Measurements from ENCODE around the gene COPA.
"Not testable (repeated sequence)": the region's sequence is repeated elsewhere in the genome, so short reads cannot be mapped to it uniquely, and the experiment has no call there.

The COPA gene

GRCh38 chr1:160325252-160325651 lies 17.8 kb downstream of the COPA start:
- DNase-seq (ENCODE audit: low spot score), result no peak

GRCh38 chr1:160322831-160323230 lies 20.2 kb downstream of the COPA start:
- no peak for DNase-seq (ENCODE audit: low spot score)

- no peak for DNase-seq (ENCODE audit: low spot score)
Measured at GRCh38 chr1:160315359-160315758, 27.7 kb downstream of the COPA start.

- DNase-seq (ENCODE audit: low spot score), result no peak
Measured at GRCh38 chr1:160309571-160309970, 33.5 kb downstream of the COPA start.

- no peak for DNase-seq (ENCODE audit: low spot score)
Measured at GRCh38 chr1:160309185-160309557, 33.9 kb downstream of the COPA start.

- no peak for DNase-seq (ENCODE audit: low spot score)
Measured at GRCh38 chr1:160308451-160309184, 34.4 kb downstream of the COPA start.

GRCh38 chr1:160307118-160307791 lies 35.8 kb downstream of the COPA start:
- no peak for DNase-seq (ENCODE audit: low spot score)

GRCh38 chr1:160300173-160300572 lies 42.9 kb downstream of the COPA start:
- no peak for DNase-seq (ENCODE audit: low spot score)

- no peak for DNase-seq (ENCODE audit: low spot score)
Measured at GRCh38 chr1:160296036-160296435, 47.0 kb downstream of the COPA start.

- no peak for DNase-seq (ENCODE audit: low spot score)
Measured at GRCh38 chr1:160293020-160293968, 49.8 kb downstream of the COPA start.

- peak; percentile 84 for DNase-seq (ENCODE audit: low spot score)
Measured at GRCh38 chr1:160291248-160292220, 51.5 kb downstream of the COPA start.

- DNase-seq (ENCODE audit: low spot score), result not testable (repeated sequence)
Measured at GRCh38 chr1:160287769-160288168, 55.3 kb downstream of the COPA start.

- no peak for DNase-seq (ENCODE audit: low spot score)
Measured at GRCh38 chr1:160285506-160285905, 57.5 kb downstream of the COPA start.

- DNase-seq (ENCODE audit: low spot score), result peak; percentile 99
Measured at GRCh38 chr1:160284782-160285344, 58.2 kb downstream of the COPA start, which contains the start of gene PEX19. Gene PEX19 (minus strand): TSS chr1:160285133. CDS start chr1:160285124, 9 bp downstream.

GRCh38 chr1:160284220-160284781 lies 58.7 kb downstream of the COPA start:
- DNase-seq (ENCODE audit: low spot score), result no peak

GRCh38 chr1:160282807-160283206 lies 60.2 kb downstream of the COPA start:
- DNase-seq (ENCODE audit: low spot score), result no peak

GRCh38 chr1:160277987-160278386 lies 65.1 kb downstream of the COPA start:
- no peak for DNase-seq (ENCODE audit: low spot score)

- no peak for DNase-seq (ENCODE audit: low spot score)
Measured at GRCh38 chr1:160277330-160277729, 65.7 kb downstream of the COPA start.

GRCh38 chr1:160271025-160271424 lies 72.0 kb downstream of the COPA start:
- no peak for DNase-seq (ENCODE audit: low spot score)

- no peak for DNase-seq (ENCODE audit: low spot score)
Measured at GRCh38 chr1:160267284-160267991, 75.6 kb downstream of the COPA start.
